GM23338 (cell line): ENCODE results near the gene XPNPEP1. TPM values are rescaled to one million over a fixed set of nuclear protein-coding genes. Genes with fewer than 3 reads are reported as not detected.
A peak's percentile ranks its signal among the peaks of the same experiment; 100 is the strongest.

ENCODE experiments used
- ATAC-seq: fragments of 200-7000 bp; cut with Tn5 transposase; 3 replicates; pipeline ENCODE4 v1.9.1; 2020
- DNase-seq: peaks from one replicate; pipeline ENCODE4 v3.0.0-alpha.2; 2015; ENCODE audit warnings: low spot score
- H2AFZ ChIP-seq: fragments of 200-600 bp; sonication (generic); 2 replicates; pipeline ENCODE4 v1.8.0; 2016; ENCODE audit warnings: antibody characterized with exemption, mild to moderate bottlenecking, moderate library complexity
- H3F3A ChIP-seq: fragments of 200-600 bp; sonication (generic); replicated peaks from 2 replicates; pipeline ENCODE4 v1.8.0; 2017; ENCODE audit warnings: antibody characterized with exemption, mixed run types, low read depth
- H3K27ac ChIP-seq: fragments of 200-600 bp; sonication (generic); 2 replicates; pipeline ENCODE4 v1.6.1; 2016; ENCODE audit warnings: low read depth
- H3K27me3 ChIP-seq: fragments of 200-600 bp; sonication (generic); 2 replicates; pipeline ENCODE4 v1.8.0; 2016; ENCODE audit warnings: mild to moderate bottlenecking, mixed run types, moderate library complexity; ENCODE audit not compliant: insufficient read depth
- H3K36me3 ChIP-seq: fragments of 200-600 bp; sonication (generic); 2 replicates; pipeline ENCODE4 v1.8.0; 2016; ENCODE audit warnings: mild to moderate bottlenecking; ENCODE audit not compliant: insufficient read depth
- H3K4me1 ChIP-seq: fragments of 200-600 bp; sonication (generic); 2 replicates; pipeline ENCODE4 v1.8.0; 2016; ENCODE audit warnings: mild to moderate bottlenecking, moderate library complexity; ENCODE audit not compliant: insufficient read depth
- H3K4me2 ChIP-seq: fragments of 200-600 bp; sonication (generic); 2 replicates; pipeline ENCODE4 v1.7.1; 2017; ENCODE audit warnings: mixed run types
- H3K4me3 ChIP-seq: fragments of 200-600 bp; sonication (generic); 2 replicates; pipeline ENCODE4 v1.6.1; 2016; ENCODE audit warnings: mixed run types
- H3K79me2 ChIP-seq: fragments of 200-600 bp; sonication (generic); replicated peaks from 2 replicates; pipeline ENCODE4 v1.8.0; 2017; ENCODE audit warnings: mild to moderate bottlenecking; ENCODE audit not compliant: insufficient read depth
- H3K9me2 ChIP-seq: fragments of 200-600 bp; sonication (generic); 2 replicates; pipeline ENCODE4 v1.8.0; 2017; ENCODE audit not compliant: insufficient read depth
- H4K20me1 ChIP-seq: fragments of 200-600 bp; sonication (generic); replicated peaks from 2 replicates; pipeline ENCODE4 v1.8.0; 2017; ENCODE audit warnings: mild to moderate bottlenecking; ENCODE audit not compliant: insufficient read depth
- H3K27ac Mint-ChIP-seq: 2 replicates; pipeline ENCODE4 v1.8.0; 2020; ENCODE audit warnings: inconsistent platforms, mild to moderate bottlenecking, moderate library complexity, mixed read lengths
- H3K27me3 Mint-ChIP-seq: 3 replicates; pipeline ENCODE4 v1.8.0; 2022; ENCODE audit warnings: low read depth, mild to moderate bottlenecking, moderate library complexity, mixed read lengths, inconsistent platforms; ENCODE audit not compliant: insufficient read depth, poor library complexity
- H3K36me3 Mint-ChIP-seq: 3 replicates; pipeline ENCODE4 v1.8.0; 2021; ENCODE audit warnings: low read depth, mild to moderate bottlenecking, inconsistent platforms, moderate library complexity, mixed read lengths
- H3K4me1 Mint-ChIP-seq: 3 replicates; pipeline ENCODE4 v1.8.0; 2020; ENCODE audit warnings: mild to moderate bottlenecking, inconsistent platforms, mixed read lengths
- H3K4me3 Mint-ChIP-seq: 3 replicates; pipeline ENCODE4 v1.8.0; 2021; ENCODE audit warnings: moderate library complexity, mild to moderate bottlenecking, inconsistent platforms, mixed read lengths
- H3K9me3 Mint-ChIP-seq: 3 replicates; pipeline ENCODE4 v1.8.0; 2020; ENCODE audit warnings: moderate library complexity, mild to moderate bottlenecking, inconsistent platforms, mixed read lengths
- CREB1 ChIP-seq: fragments of 250-450 bp; sonication (Bioruptor Pico); IDR thresholded peaks from 2 replicates; pipeline ENCODE4 v1.5.0; 2020; ENCODE audit warnings: low read depth, mild to moderate bottlenecking, moderate library complexity
- EZH2 ChIP-seq: fragments of 200-600 bp; sonication (generic); IDR thresholded peaks from one replicate; pipeline ENCODE4 v1.8.0; 2017; ENCODE audit warnings: antibody characterized with exemption, mild to moderate bottlenecking, low read depth; ENCODE audit not compliant: unreplicated experiment
- JUNB ChIP-seq: IDR thresholded peaks from one replicate; pipeline ENCODE4 v1.6.1; 2016; ENCODE audit warnings: antibody characterized with exemption; ENCODE audit not compliant: unreplicated experiment
- NANOG ChIP-seq: IDR thresholded peaks from 2 replicates; pipeline ENCODE4 v1.6.1; 2016; ENCODE audit warnings: antibody characterized with exemption, borderline replicate concordance
- POLR2AphosphoS5 ChIP-seq: IDR thresholded peaks from 2 replicates; pipeline ENCODE4 v1.6.1; 2016; ENCODE audit warnings: antibody characterized with exemption, low read depth
- STAT1 ChIP-seq: IDR thresholded peaks from one replicate; pipeline ENCODE4 v1.6.1; 2016; ENCODE audit warnings: antibody characterized with exemption; ENCODE audit not compliant: unreplicated experiment
- ZNF114 ChIP-seq: fragments of 250-450 bp; sonication (Bioruptor Pico); IDR thresholded peaks from 2 replicates; pipeline ENCODE4 v1.5.0; 2020; ENCODE audit warnings: mild to moderate bottlenecking, moderate library complexity
- ZNF331 ChIP-seq: fragments of 250-450 bp; sonication (Bioruptor Pico); IDR thresholded peaks from 2 replicates; pipeline ENCODE4 v1.5.0; 2020; ENCODE audit warnings: low read depth, mild to moderate bottlenecking, moderate library complexity
- polyA plus RNA-seq: library from polyadenylated mRNA; unstranded; fragments of >200 nt; fragmentation: Nextera tagmentation; extraction: Ambion mirVana; gene quantifications from 2 replicates; pipeline ENCODE4 v1.2.1, GENCODE V29; 2016
- total RNA-seq: library from RNA; depleted of rRNA; stranded (reverse); fragments of >200 nt; shearing (Covaris generic); gene quantifications from 2 replicates; pipeline ENCODE4 v1.2.3, GENCODE V29; 2014
- TF ChIP-seq, protein P1 (sequence below): fragments of 250-450 bp; sonication (Bioruptor Pico); IDR thresholded peaks from 2 replicates; pipeline ENCODE4 v1.5.0; 2020; ENCODE audit warnings: mild to moderate bottlenecking, moderate library complexity
- TF ChIP-seq, protein P2 (sequence below): IDR thresholded peaks from 2 replicates; pipeline ENCODE4 v1.6.1; 2016; ENCODE audit warnings: antibody characterized with exemption
- TF ChIP-seq, protein P3 (sequence below), 2 experiments: fragments of 200-600 bp in 1 of 2; sonication (generic) in 1 of 2; conservative IDR thresholded peaks; 2 replicates each; pipeline versions ENCODE4 v1.5.1 to v1.6.1; 2016 to 2017; ENCODE audit warnings: antibody characterized with exemption in 2 of 2, low read depth in 2 of 2, mild to moderate bottlenecking in 2 of 2, moderate library complexity in 1 of 2
- TF ChIP-seq, protein P4 (sequence below): IDR thresholded peaks from one replicate; pipeline ENCODE4 v1.6.1; 2018; ENCODE audit warnings: antibody characterized with exemption; ENCODE audit not compliant: unreplicated experiment

The XPNPEP1 gene
- total and polyA plus RNA-seq, 2 experiments from 2014 or later, result 17.5 to 55.8 TPM

DNA sequence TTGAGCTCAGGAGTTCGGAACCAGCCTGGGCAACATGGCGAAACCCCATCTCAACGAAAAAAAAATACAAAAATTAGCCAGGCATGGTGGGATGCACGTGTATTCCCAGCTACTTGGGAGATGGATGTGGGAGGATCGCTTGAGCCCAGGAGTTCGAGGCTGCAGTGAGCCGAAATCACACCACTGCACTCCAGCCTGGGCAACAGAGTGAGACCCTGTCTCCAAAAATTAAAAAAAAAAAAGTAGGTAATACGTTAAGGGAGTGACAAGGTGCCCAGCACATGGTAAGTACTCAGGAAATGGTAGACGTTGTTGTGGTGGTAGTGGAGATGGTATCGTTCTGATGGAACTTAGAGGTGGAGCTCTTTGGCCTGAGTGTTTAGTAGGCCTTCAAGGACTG, 41.0 kb upstream of the XPNPEP1 start:
- no peak overlapping the region for H2AFZ ChIP-seq
- no peak overlapping the region for H3K4me3 ChIP-seq
- Mint-ChIP-seq H3K36me3 (no peaks in the 10 kb centered on the region), H3K27ac (peak overlapping the region; percentile 24; the same call in 1 of the 2 replicates), H3K9me3 (no peaks in the 10 kb centered on the region), H3K4me1 (peaks cover 48% of the 10 kb centered on the region), H3K27me3 (peaks cover 2% of the 10 kb centered on the region), H3K4me3 (no peak overlapping the region)
- no peaks in the 10 kb centered on the region for H3K9me2 ChIP-seq
- no peaks in the 10 kb centered on the region for H3K36me3 ChIP-seq
- no peaks in the 10 kb centered on the region for H3F3A ChIP-seq
- no peak for ATAC-seq
- H4K20me1 ChIP-seq, result no peaks in the 10 kb centered on the region
- DNase-seq, result no peak
- TF ChIP-seq NANOG, result no peak
- TF ChIP-seq, protein P1, sequence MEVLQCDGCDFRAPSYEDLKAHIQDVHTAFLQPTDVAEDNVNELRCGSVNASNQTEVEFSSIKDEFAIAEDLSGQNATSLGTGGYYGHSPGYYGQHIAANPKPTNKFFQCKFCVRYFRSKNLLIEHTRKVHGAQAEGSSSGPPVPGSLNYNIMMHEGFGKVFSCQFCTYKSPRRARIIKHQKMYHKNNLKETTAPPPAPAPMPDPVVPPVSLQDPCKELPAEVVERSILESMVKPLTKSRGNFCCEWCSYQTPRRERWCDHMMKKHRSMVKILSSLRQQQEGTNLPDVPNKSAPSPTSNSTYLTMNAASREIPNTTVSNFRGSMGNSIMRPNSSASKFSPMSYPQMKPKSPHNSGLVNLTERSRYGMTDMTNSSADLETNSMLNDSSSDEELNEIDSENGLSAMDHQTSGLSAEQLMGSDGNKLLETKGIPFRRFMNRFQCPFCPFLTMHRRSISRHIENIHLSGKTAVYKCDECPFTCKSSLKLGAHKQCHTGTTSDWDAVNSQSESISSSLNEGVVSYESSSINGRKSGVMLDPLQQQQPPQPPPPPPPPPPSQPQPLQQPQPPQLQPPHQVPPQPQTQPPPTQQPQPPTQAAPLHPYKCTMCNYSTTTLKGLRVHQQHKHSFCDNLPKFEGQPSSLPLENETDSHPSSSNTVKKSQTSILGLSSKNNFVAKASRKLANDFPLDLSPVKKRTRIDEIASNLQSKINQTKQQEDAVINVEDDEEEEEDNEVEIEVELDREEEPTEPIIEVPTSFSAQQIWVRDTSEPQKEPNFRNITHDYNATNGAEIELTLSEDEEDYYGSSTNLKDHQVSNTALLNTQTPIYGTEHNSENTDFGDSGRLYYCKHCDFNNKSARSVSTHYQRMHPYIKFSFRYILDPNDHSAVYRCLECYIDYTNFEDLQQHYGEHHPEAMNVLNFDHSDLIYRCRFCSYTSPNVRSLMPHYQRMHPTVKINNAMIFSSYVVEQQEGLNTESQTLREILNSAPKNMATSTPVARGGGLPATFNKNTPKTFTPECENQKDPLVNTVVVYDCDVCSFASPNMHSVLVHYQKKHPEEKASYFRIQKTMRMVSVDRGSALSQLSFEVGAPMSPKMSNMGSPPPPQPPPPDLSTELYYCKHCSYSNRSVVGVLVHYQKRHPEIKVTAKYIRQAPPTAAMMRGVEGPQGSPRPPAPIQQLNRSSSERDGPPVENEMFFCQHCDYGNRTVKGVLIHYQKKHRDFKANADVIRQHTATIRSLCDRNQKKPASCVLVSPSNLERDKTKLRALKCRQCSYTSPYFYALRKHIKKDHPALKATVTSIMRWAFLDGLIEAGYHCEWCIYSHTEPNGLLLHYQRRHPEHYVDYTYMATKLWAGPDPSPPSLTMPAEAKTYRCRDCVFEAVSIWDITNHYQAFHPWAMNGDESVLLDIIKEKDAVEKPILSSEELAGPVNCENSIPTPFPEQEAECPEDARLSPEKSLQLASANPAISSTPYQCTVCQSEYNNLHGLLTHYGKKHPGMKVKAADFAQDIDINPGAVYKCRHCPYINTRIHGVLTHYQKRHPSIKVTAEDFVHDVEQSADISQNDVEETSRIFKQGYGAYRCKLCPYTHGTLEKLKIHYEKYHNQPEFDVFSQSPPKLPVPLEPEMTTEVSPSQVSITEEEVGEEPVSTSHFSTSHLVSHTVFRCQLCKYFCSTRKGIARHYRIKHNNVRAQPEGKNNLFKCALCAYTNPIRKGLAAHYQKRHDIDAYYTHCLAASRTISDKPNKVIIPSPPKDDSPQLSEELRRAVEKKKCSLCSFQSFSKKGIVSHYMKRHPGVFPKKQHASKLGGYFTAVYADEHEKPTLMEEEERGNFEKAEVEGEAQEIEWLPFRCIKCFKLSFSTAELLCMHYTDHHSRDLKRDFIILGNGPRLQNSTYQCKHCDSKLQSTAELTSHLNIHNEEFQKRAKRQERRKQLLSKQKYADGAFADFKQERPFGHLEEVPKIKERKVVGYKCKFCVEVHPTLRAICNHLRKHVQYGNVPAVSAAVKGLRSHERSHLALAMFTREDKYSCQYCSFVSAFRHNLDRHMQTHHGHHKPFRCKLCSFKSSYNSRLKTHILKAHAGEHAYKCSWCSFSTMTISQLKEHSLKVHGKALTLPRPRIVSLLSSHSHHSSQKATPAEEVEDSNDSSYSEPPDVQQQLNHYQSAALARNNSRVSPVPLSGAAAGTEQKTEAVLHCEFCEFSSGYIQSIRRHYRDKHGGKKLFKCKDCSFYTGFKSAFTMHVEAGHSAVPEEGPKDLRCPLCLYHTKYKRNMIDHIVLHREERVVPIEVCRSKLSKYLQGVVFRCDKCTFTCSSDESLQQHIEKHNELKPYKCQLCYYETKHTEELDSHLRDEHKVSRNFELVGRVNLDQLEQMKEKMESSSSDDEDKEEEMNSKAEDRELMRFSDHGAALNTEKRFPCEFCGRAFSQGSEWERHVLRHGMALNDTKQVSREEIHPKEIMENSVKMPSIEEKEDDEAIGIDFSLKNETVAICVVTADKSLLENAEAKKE, result no peak
- no peak for TF ChIP-seq JUNB
- TF ChIP-seq ZNF331 (CRISPR knock-in tag), result no peak
- TF ChIP-seq POLR2AphosphoS5, result no peak
- TF ChIP-seq, protein P2, sequence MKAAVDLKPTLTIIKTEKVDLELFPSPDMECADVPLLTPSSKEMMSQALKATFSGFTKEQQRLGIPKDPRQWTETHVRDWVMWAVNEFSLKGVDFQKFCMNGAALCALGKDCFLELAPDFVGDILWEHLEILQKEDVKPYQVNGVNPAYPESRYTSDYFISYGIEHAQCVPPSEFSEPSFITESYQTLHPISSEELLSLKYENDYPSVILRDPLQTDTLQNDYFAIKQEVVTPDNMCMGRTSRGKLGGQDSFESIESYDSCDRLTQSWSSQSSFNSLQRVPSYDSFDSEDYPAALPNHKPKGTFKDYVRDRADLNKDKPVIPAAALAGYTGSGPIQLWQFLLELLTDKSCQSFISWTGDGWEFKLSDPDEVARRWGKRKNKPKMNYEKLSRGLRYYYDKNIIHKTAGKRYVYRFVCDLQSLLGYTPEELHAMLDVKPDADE, result no peak
- TF ChIP-seq CREB1 (CRISPR knock-in tag), result no peak
- TF ChIP-seq, protein P3, sequence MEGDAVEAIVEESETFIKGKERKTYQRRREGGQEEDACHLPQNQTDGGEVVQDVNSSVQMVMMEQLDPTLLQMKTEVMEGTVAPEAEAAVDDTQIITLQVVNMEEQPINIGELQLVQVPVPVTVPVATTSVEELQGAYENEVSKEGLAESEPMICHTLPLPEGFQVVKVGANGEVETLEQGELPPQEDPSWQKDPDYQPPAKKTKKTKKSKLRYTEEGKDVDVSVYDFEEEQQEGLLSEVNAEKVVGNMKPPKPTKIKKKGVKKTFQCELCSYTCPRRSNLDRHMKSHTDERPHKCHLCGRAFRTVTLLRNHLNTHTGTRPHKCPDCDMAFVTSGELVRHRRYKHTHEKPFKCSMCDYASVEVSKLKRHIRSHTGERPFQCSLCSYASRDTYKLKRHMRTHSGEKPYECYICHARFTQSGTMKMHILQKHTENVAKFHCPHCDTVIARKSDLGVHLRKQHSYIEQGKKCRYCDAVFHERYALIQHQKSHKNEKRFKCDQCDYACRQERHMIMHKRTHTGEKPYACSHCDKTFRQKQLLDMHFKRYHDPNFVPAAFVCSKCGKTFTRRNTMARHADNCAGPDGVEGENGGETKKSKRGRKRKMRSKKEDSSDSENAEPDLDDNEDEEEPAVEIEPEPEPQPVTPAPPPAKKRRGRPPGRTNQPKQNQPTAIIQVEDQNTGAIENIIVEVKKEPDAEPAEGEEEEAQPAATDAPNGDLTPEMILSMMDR (conservative IDR thresholded peaks at IDR 0.05; ENCODE audit: low read depth in 2 of 2), result no peak
- no peak for TF ChIP-seq STAT1
- TF ChIP-seq EZH2, result no peak
- TF ChIP-seq ZNF114 (CRISPR knock-in tag), result no peak
- TF ChIP-seq, protein P4, sequence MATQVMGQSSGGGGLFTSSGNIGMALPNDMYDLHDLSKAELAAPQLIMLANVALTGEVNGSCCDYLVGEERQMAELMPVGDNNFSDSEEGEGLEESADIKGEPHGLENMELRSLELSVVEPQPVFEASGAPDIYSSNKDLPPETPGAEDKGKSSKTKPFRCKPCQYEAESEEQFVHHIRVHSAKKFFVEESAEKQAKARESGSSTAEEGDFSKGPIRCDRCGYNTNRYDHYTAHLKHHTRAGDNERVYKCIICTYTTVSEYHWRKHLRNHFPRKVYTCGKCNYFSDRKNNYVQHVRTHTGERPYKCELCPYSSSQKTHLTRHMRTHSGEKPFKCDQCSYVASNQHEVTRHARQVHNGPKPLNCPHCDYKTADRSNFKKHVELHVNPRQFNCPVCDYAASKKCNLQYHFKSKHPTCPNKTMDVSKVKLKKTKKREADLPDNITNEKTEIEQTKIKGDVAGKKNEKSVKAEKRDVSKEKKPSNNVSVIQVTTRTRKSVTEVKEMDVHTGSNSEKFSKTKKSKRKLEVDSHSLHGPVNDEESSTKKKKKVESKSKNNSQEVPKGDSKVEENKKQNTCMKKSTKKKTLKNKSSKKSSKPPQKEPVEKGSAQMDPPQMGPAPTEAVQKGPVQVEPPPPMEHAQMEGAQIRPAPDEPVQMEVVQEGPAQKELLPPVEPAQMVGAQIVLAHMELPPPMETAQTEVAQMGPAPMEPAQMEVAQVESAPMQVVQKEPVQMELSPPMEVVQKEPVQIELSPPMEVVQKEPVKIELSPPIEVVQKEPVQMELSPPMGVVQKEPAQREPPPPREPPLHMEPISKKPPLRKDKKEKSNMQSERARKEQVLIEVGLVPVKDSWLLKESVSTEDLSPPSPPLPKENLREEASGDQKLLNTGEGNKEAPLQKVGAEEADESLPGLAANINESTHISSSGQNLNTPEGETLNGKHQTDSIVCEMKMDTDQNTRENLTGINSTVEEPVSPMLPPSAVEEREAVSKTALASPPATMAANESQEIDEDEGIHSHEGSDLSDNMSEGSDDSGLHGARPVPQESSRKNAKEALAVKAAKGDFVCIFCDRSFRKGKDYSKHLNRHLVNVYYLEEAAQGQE, result no peak
- H3K27ac ChIP-seq, result no peak overlapping the region
- H3K27me3 ChIP-seq, result no peaks in the 10 kb centered on the region
- H3K79me2 ChIP-seq, result no peaks in the 10 kb centered on the region
- no peak overlapping the region for H3K4me2 ChIP-seq
- H3K4me1 ChIP-seq, result peaks cover 33% of the 10 kb centered on the region
